ENCODE measurements around the gene MAP4K5. TPM values are rescaled to one million over a fixed set of nuclear protein-coding genes. Genes with fewer than 3 reads are reported as not detected.

Gene MAP4K5
- total and polyA plus RNA-seq, 2 of the 13 experiments (the other 11 are each of a cell fraction or from before 2014, with no cell fraction given), result 12.7 to 23.9 TPM

DNA sequence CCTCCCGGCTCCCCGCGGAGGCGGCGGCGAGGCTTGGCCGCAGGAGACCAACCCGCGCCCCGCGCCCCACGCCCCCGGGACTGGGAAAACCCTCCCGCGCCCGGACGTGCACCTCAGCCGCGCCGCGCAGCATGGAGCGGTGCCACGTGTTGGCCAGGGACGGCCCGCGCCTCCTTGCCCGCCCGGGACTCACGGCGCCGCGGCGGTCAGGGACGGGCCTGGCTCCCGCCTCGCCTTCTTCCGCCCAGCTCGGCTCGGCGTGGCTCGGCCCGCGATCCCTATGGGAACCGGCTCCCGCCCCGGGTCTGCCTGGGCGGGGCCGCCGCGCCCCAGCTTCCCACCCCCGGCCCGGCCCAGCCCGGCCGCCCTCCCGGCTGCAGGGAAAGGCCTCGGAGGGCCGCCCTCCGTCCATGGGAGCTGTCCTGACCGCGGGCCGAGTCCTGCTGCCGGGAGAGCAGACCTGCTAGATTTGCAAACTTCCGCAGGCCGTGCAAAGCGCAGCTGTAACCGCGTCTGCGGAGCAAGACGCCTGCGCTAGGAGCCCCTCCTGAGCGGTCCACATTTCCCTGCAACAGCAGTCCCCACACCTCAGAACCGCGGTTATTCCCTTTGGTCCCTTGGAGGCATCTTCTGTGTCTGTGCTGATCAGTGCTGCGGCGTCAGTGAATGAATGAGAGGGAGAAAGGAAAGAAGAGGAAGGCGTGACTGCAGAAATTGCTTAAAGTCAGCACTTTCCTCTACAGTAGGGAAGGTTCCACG, 135.6 kb downstream of the MAP4K5 start, which contains the start of gene CDKL1 (continued):
- TF ChIP-seq, protein P1, sequence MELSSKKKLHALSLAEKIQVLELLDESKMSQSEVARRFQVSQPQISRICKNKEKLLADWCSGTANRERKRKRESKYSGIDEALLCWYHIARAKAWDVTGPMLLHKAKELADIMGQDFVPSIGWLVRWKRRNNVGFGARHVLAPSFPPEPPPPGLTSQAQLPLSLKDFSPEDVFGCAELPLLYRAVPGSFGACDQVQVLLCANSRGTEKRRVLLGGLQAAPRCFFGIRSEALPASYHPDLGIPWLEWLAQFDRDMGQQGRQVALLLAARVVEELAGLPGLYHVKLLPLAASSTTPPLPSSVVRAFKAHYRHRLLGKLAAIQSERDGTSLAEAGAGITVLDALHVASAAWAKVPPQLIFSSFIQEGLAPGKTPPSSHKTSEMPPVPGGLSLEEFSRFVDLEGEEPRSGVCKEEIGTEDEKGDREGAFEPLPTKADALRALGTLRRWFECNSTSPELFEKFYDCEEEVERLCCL (CRISPR knock-in tag; IDR thresholded peaks at IDR 0.05; ENCODE audit: borderline replicate concordance), result no peak
- TF ChIP-seq NPAS2 (CRISPR knock-in tag; IDR thresholded peaks at IDR 0.05; ENCODE audit: borderline replicate concordance), result no peak
- TF ChIP-seq ZZZ3 (CRISPR knock-in tag; IDR thresholded peaks at IDR 0.05; ENCODE audit: borderline replicate concordance), result no peak
- TF ChIP-seq ZNF792 (CRISPR knock-in tag; IDR thresholded peaks at IDR 0.05), result peak; percentile 29; the same call in 1 of the 2 replicates
- peak; percentile 87 for TF ChIP-seq SATB2 (CRISPR knock-in tag; IDR thresholded peaks at IDR 0.05)
- TF ChIP-seq SIN3B (IDR thresholded peaks at IDR 0.05; ENCODE audit: low read length), result no peak
- TF ChIP-seq WIZ (CRISPR knock-in tag; IDR thresholded peaks at IDR 0.05), result no peak
- TF ChIP-seq, protein P2, sequence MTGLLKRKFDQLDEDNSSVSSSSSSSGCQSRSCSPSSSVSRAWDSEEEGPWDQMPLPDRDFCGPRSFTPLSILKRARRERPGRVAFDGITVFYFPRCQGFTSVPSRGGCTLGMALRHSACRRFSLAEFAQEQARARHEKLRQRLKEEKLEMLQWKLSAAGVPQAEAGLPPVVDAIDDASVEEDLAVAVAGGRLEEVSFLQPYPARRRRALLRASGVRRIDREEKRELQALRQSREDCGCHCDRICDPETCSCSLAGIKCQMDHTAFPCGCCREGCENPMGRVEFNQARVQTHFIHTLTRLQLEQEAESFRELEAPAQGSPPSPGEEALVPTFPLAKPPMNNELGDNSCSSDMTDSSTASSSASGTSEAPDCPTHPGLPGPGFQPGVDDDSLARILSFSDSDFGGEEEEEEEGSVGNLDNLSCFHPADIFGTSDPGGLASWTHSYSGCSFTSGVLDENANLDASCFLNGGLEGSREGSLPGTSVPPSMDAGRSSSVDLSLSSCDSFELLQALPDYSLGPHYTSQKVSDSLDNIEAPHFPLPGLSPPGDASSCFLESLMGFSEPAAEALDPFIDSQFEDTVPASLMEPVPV (CRISPR knock-in tag; IDR thresholded peaks at IDR 0.05), result 0 out of 2 replicates have a peak, but pooled peaks have one; percentile 39
- no peak for TF ChIP-seq MEIS1 (CRISPR knock-in tag; IDR thresholded peaks at IDR 0.05; ENCODE audit: borderline replicate concordance)
- TF ChIP-seq GABPB1 (CRISPR knock-in tag; IDR thresholded peaks at IDR 0.05), result peak; percentile 68; the same call in 1 of the 2 replicates
- TF ChIP-seq, protein P3, sequence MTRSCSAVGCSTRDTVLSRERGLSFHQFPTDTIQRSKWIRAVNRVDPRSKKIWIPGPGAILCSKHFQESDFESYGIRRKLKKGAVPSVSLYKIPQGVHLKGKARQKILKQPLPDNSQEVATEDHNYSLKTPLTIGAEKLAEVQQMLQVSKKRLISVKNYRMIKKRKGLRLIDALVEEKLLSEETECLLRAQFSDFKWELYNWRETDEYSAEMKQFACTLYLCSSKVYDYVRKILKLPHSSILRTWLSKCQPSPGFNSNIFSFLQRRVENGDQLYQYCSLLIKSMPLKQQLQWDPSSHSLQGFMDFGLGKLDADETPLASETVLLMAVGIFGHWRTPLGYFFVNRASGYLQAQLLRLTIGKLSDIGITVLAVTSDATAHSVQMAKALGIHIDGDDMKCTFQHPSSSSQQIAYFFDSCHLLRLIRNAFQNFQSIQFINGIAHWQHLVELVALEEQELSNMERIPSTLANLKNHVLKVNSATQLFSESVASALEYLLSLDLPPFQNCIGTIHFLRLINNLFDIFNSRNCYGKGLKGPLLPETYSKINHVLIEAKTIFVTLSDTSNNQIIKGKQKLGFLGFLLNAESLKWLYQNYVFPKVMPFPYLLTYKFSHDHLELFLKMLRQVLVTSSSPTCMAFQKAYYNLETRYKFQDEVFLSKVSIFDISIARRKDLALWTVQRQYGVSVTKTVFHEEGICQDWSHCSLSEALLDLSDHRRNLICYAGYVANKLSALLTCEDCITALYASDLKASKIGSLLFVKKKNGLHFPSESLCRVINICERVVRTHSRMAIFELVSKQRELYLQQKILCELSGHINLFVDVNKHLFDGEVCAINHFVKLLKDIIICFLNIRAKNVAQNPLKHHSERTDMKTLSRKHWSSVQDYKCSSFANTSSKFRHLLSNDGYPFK (CRISPR knock-in tag; IDR thresholded peaks at IDR 0.05; ENCODE audit: borderline replicate concordance), result no peak
- TF ChIP-seq FOXC1 (CRISPR knock-in tag; IDR thresholded peaks at IDR 0.05; ENCODE audit: borderline replicate concordance), result no peak; the same call in 1 of the 2 replicates
- TF ChIP-seq XBP1 (CRISPR knock-in tag; IDR thresholded peaks at IDR 0.05), result peak; percentile 44; the same call in 1 of the 2 replicates
- no peak for TF ChIP-seq TBL1XR1 (IDR thresholded peaks at IDR 0.05; ENCODE audit: borderline replicate concordance, low read length, partially characterized antibody)
- no peak; the same call in 1 of the 2 replicates for TF ChIP-seq CBFB (CRISPR knock-in tag; IDR thresholded peaks at IDR 0.05)
- no peak for TF ChIP-seq MAZ (IDR thresholded peaks at IDR 0.05; ENCODE audit: borderline replicate concordance, low read depth, low read length)
- no peak for TF ChIP-seq MAZ (CRISPR knock-in tag; IDR thresholded peaks at IDR 0.05; ENCODE audit: low read depth)
- TF ChIP-seq, protein P4, sequence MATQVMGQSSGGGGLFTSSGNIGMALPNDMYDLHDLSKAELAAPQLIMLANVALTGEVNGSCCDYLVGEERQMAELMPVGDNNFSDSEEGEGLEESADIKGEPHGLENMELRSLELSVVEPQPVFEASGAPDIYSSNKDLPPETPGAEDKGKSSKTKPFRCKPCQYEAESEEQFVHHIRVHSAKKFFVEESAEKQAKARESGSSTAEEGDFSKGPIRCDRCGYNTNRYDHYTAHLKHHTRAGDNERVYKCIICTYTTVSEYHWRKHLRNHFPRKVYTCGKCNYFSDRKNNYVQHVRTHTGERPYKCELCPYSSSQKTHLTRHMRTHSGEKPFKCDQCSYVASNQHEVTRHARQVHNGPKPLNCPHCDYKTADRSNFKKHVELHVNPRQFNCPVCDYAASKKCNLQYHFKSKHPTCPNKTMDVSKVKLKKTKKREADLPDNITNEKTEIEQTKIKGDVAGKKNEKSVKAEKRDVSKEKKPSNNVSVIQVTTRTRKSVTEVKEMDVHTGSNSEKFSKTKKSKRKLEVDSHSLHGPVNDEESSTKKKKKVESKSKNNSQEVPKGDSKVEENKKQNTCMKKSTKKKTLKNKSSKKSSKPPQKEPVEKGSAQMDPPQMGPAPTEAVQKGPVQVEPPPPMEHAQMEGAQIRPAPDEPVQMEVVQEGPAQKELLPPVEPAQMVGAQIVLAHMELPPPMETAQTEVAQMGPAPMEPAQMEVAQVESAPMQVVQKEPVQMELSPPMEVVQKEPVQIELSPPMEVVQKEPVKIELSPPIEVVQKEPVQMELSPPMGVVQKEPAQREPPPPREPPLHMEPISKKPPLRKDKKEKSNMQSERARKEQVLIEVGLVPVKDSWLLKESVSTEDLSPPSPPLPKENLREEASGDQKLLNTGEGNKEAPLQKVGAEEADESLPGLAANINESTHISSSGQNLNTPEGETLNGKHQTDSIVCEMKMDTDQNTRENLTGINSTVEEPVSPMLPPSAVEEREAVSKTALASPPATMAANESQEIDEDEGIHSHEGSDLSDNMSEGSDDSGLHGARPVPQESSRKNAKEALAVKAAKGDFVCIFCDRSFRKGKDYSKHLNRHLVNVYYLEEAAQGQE (IDR thresholded peaks at IDR 0.05; ENCODE audit: borderline replicate concordance in 1 of 2, low read depth in 1 of 2, low read length in 2 of 2), result no peak
